HG03469 (cell line): ENCODE results near the gene AK5.

Experiments
- ATAC-seq: cut with Tn5 transposase; IDR thresholded peaks from one replicate; pipeline ENCODE4 v1.9.1; 2021; ENCODE audit warnings: mild to moderate bottlenecking, moderate library complexity, moderate number of reproducible peaks; ENCODE audit not compliant: unreplicated experiment

Gene AK5

DNA sequence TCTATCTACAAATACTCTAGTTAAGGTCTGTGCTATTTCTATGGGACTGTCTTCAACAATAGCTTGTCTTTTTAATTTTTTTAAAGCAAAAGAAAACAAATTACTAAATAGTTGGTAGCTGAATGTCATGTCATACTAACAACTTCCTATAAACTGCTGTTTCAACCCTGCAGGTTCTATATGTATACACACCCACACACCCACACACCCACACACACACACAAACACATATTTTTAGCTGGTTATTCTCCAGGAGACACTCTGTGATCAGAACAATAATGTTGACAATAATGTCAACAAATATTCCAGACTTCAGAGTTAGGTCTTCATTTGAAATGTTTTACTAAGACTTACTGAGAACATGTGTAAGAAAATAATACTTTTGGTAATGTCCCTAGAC lies 66.7 kb downstream of the AK5 start:
- ATAC-seq = no peak

DNA sequence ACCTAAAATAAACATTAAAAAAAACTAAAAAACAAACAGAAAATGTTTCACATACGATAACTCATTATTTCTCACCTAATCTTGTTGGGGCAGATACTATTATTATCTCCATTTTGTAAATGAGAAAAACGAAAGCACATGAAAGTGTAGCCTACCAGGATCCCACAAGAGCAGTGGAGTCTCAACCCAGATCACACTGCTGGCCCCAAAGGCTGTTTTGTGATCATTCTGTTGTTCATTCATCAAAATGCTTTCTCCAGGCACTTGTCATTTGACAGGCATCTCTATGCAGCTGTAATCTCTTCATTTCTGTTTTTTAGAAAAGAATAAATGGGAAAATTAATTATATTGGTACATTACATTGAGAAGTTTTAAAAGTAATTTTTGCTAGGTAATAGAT lies 67.5 kb downstream of the AK5 start:
- ATAC-seq = no peak

DNA sequence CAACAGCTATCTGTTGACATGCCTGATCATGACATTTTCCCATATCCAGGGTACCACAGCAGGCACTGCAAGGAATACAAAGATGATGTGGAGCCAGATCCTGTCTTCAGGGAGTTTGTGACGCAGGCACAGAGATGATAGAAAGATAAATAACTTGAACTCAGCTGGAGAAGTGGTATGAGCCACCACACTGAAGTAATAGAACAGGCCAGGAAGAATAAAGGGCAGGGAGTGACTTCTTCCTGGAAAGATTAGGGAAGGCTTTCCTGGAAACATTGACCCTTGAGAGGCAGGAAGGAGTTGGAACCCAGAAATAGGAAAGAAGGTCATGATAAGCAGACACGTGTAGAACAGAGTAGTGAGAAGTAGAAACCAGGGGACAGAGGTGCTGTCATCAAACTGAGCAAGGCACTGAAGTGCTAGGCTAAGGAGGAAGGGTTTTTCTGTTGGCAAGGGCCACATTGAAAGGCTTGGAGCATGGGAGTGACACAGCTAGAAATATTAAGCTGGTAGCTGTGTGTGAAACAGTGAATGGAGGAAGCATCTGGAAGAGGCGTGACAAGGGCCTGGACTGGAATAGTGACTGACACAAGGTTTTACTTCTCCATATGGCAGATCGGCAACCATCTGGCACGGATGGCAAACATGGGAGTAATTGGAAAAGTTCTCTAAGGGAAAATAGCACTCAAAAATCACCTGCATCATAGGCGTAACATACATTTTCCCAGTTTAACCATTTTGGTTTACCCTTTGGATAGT lies 68.4 kb downstream of the AK5 start:
- no peak for ATAC-seq

DNA sequence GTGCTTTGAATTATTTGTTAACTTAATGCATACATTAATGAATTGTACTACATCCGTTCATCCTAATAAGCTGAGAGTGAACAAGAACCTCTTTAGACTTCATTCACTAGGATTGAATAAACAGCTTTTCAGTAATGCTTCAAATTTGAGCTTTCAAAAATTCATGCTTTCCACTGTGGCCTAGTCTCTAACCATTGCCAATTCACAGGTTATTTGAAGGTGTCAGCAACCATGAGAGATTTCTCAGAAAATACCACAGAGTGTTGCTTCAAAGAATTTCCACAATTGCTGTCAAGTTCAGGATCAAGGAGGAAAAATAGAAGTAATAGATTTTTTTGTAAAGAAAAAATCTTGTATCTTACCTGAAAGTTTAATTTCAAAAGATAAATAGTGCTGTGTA lies 72.7 kb downstream of the AK5 start:
- no peak for ATAC-seq

DNA sequence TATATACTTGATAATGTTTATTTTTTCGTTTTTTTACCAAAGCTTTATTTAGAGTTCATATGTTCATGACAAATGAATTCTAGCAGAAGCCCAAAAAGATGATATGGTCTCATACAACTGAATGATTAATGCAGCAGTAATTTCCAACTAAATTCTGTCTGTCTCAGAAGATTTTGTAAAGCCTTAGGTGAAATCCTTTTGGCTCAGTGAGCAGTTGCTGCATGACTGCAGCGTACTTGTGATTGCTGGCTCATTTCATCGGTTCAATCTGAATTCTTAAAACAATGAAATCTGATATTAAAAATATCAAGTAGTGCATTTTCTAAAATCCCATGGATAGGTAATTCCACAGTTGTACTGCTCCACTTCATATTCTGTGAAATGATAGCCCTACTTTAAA lies 73.2 kb downstream of the AK5 start:
- no peak for ATAC-seq

DNA sequence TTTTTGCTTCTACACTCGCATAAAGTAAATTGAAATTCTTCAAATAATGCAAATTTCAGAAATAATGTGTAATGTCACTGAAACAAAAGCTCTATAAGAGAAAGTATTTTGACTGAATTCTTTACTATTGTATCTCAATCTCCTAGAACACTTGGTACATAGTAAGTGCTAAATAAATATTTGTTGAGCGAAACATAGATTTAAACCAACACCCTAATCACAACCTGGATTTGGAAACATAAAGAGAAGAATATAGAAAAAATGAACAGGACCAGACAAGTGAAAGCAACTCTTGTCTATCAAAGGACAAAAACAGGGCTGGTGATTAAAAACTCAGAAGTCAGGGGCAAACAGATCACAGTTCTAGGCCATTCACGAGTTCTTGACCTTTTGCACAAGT lies 74.3 kb downstream of the AK5 start:
- ATAC-seq = no peak

DNA sequence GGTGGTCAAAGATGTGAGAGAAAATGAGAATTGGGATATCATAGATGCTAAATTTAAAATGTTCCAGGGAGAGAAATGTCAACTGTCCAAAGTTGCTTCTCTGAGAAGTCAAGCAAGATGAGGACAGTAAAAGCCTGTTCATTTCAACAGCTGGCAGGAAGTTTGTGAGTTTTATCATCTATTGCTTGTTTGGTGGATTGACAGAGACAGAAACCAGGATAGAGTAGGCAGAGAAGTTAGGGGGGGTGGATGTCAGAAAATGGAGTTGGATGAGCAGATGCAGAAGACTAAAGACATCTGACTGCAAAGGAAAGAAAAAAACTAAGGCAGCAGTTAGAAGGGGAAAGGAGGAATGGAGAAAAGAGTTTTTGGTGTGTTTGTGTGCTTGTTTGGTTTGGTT lies 78.4 kb downstream of the AK5 start:
- no peak for ATAC-seq

DNA sequence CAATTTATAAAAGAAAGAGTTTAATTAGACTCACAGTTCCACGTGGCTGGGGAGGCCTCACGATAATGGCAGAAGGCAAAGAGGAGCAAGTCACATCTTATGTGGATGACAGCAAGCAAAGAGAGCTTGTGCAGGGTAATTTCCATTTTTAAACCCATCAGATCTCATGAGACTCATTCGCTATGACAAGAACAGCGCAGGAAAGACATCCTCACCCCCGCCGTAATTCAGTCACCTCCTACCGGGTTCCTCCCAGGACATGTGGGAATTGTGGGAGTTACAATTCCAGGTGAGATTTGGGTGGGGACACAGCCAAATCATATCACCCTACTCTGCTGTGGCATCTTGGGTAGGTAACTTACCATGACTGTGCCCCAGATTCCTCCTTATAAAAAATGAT lies 79.8 kb downstream of the AK5 start:
- ATAC-seq = no peak

DNA sequence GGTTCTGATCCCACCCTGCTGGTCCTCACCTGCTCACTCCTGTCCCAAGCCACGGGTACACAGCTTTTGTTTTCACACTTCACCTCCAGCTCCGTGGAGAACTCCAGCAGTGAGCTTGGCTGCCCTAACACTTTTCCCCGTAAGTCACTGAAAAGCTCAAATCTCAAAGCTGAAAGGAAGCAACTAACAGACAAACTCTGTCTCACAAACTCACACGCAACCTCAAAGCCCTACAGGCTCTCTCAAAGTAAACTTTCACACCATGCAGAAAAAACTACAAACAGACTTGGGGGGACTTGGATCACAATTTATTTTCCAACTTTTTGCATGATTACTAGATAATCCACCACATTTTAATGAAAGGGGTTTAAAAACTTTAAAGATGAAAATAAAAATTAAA lies 88.3 kb downstream of the AK5 start:
- no peak for ATAC-seq

DNA sequence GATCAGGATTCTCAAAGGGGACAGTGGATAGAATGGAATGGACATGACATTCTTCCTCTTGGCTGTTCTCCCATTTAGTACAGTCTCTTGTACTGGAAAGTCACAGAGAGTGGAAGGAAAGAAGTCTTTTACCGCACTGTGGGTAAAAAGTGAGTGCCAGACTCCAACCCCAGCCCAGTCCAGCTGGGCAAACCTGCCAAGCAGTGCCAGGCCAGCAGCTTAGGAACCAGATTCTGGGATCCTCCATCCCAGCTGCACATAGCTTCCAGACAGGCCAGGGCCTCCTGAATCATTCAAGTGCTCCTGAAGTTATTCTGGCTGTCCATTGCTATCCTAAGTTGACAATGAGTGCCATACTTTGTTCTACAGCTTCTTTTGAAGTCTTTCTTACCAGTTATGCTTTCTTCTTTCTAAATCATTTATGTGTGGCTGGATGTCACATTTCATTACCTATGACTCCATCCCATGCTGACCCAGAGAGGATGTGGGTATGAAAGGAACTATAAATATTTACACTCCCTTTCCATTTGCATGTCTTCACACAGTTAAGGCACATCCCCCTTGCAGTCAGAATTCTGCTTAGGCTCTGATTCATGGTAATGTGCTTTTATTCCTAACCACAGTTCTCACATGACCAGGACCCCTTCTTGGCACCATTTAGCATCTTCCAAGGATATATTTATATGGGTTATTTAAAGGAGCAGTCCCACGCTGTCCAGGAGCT lies 88.9 kb downstream of the AK5 start:
- ATAC-seq = no peak

DNA sequence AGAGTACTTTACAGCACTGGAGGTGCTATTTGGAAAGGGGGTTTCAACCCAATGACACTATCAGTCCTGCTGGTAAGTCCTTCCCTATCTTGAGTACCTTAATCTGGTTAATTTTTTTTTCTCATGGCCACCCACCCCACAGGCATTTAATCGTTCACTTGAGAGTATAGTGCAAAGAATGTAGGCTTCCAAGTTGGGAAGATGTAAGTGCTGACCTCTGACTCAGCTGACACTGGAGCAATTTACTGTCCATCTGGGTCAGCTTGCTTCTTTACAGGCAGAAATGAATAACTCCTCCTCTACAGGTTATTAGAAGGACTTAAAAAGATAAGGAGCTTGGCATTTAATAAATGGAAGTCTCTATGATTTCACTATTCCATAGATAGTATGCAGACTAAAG lies 89.6 kb downstream of the AK5 start:
- ATAC-seq = no peak

DNA sequence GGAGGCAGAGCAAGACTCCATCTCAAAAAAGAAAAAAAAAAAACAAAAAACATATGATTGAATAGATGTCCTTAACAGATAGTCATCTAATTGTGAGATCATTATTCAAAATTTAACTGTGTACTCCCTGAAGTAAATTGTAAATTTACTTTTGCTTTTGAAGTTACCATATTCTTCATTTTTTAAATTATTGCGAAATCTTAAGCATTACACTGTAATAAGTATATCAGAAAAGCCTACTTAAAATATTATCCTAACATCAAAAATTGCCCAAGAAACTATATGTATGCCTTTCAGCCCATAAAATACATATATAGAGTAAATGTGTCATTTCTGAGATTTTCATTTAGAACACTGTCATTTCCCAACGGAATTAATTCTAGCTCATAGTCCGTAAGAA lies 91.9 kb downstream of the AK5 start:
- no peak for ATAC-seq

DNA sequence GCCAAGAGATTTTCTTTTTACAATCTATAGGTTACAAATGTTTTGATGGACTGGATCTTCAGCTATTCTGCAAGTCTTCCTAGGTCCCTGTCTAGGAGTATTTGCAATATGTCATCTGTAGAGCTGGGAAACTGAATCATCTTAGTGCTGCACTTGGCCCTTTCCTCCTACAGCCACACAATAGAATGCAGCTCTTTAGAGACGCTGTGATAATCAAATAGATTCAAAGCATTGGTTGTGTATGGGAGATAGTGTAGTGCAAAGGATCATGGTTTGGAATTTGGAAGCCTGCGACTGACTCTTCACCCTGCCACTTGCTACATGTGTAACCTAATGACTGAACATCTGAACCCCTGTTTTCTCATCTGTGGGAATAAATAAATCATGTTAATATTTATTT lies 93.7 kb downstream of the AK5 start:
- no peak for ATAC-seq

DNA sequence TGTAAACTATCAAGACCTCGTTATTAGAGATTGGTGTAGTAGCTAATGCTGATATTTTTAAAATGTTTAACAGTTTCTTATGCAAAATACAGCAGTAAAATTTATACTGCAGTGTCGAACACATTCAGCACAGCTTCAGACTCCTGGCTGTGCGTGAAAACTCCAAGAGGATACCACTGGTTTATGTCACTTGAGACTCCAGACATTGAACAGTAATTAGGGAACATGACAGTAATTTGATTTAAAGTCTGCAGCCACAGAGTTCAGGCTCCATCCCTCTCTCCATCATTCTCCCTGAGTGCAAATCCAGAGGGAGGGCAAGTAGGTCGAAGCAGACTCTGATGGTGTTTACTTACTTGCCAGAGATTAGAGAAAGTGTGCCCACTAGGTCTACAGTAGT lies 94.2 kb downstream of the AK5 start:
- ATAC-seq = no peak

DNA sequence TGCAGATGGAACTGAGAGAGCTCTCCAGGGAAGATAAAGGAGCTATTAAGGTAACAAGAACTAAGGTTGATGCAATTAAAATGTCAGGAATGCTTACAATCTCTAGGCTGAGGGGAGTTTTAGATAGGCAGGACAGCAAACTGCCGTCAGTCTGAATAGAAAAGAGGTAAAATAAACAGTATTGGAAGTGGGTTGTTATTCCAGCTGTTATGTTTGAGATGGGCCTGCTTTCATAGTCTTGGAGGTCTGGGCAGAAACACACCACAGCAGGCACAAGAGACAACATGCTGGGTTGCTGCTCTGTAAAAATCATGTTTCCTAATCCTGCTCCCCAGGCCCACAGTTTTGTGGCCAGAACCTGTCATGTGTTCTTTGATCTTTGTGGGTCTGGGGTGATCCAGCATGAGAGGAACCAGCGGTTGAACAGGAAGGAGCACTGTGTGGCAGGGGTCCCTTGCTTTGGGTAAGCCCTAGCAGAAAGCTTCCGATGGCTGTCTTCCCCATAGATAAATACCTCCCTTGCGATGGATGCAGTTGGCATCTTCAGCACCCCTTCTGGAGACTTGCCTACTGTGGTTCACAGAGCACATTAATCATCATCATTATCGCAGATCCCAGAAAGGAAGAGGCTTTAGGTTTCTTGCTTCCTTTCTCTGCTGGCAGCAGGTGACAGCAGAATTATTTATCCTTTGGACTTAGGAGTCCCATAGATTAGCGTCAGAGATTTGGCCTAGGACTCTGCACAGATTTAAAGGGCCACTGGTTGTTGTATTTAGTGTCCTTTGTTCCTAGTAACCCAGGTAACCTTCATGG lies 97.1 kb downstream of the AK5 start:
- ATAC-seq = no peak

DNA sequence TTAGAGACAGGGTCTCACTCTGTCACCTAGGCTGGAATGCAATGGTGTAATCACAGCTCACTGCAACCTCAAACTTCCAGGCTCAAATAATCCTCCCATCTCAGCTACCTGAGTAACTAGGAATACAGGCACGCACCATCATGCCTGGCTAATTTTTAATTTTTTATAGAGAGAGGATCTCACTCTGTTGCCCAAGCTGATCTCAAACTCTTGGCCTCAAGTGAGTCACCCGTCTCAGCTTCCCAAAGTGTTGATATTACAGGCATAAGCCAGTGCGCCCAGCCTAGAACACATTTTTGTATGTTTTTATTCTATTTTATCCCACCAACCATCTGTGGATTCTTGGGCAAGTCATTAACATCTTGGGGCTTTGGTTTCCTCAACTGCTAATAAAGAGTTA lies 100.5 kb downstream of the AK5 start:
- no peak for ATAC-seq

DNA sequence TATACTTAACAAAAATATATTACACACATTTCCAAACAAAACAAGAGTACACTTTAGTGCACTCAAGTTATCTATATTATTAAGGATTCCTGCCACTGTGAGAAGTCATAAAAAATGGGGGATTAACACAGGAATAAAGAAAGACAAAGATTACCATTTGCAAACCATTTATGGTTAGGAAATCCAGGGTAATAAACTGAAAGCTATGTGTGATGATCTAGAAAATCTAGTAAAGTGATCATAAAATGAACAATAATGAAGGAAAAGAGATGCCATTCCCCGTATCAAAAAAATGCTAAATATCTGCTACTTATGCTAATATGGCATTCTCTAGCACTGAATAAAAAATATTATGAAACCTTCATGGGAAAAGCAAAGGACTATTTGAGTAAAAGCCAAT lies 101.4 kb downstream of the AK5 start:
- ATAC-seq = no peak

DNA sequence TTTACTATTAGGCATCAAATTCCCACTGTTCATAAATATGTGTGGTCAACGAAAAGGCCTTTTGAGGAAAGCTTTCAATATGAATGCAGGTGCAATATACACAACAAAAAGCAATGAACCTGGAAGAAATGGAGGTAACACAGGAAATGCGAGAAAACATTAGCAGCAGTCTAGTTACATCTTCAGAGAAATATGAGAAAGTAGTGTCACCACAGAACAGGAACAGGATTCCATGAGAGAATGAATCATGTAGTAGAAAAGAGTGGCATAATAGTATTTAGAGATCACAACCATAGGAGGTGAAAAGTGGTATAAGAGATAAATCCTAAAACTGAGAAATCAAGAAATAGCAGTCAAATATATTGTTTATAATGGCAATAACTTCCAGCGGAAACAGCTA lies 103.7 kb downstream of the AK5 start:
- ATAC-seq = no peak

DNA sequence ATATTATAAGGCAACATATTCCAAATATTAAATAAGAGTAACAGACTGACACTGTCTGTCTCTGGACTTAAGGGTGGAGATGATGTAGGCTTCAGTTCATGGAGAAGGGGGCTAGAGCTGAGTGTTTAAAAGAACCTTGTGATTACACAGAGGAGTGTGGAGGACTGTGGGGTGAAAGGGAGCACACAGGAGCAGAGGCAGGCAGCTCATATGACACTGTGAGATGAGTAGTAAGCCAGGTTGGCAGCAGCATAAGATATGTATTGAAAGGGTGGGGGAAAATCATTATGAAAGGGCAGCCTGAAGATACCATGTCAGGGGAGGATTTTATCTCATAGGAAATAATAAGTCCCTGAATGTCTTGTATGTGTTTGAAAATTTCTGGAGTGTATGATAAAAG lies 104.5 kb downstream of the AK5 start:
- no peak for ATAC-seq

DNA sequence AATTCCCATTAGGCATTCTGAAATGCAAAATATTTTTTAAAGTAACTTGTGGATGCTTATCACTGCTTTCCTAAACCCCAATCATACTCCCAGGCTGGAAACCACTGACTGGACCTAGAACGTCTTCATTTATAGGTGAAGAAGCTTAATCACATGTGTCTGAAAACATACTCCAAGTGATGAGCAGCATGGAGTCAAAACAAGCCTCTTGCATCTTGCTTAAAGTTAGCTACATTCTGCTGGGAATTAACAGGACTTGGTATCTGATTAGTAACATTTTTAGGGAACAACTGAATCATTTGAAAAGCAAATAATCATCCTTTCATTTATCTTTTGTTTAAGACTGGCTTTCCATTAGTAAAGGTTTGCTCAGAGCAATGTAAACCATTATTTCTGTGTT lies 105.7 kb downstream of the AK5 start:
- no peak for ATAC-seq

DNA sequence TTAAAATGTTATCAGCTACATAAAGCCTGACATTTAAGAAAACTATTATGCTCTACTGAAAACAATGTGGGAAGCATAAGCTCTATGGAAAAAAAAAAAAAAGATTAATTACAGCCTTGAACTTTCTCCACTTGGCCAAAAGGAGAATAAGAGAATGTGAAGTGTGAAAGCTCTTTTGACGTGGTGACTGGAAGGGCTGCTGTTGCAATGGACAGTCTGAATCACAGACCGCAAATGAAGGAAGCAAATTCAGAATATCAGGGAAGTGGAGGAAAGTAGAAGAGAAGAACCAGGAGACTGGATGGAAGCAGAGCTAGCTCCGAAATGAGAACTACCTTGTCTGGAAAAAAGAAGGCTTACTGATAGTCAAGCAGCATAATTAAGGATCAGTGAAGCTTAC lies 106.8 kb downstream of the AK5 start:
- no peak for ATAC-seq

DNA sequence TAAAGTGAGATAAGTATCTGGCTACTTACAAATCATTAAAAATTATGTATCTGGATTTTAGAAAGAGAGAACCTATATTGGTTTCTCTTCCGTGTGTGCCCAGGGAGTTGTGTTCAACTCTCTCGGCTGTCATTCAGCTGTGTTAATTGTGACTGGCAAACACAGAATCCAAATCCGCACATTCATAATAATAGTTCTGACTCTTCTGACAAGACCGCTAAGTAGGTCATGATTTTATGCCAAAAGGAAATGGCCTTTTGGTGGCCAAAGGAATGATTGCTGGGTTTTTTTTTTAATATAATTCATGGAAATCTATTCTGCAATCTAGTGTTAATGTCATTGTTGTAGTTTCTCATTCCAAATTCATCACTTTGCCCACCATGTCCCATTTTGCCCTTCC lies 110.7 kb downstream of the AK5 start:
- no peak for ATAC-seq
